Loucy (cell line): Measurements from ENCODE around the gene TPRX2.
"Not testable (repeated sequence)": the region's sequence is repeated elsewhere in the genome, so short reads cannot be mapped to it uniquely, and the experiment has no call there.

Experiments
- EZH2phosphoT487 ChIP-seq: fragments of 200-600 bp; IDR thresholded peaks from 2 replicates; pipeline ENCODE4 v1.6.1; 2018; ENCODE audit warnings: antibody characterized with exemption, mild to moderate bottlenecking, moderate library complexity, borderline replicate concordance
- TF ChIP-seq, protein P1 (sequence below): fragments of 200-600 bp; sonication (generic); conservative IDR thresholded peaks from 2 replicates; pipeline ENCODE4 v1.5.1; 2014; ENCODE audit warnings: mild to moderate bottlenecking, antibody characterized with exemption, low read length

DNA sequence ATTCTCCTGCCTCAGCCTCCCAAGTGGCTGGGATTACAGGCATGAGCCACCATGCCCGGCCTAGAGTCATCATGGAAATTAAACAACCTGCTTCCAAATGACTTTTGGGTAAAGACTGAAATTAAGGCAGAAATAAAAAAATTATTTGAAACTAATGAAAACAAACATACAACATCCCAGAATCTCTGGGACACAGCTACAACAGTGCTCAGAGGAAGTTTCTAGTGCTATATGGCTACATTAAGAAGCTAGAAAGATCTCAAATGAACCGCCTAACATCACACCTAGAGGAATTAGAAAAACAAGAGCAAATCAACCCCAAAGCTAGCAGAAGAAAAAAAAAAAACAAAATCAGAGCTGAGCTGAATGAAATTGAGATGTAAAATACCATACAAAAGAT, 51.2 kb downstream of the TPRX2 start:
- TF ChIP-seq, protein P1, sequence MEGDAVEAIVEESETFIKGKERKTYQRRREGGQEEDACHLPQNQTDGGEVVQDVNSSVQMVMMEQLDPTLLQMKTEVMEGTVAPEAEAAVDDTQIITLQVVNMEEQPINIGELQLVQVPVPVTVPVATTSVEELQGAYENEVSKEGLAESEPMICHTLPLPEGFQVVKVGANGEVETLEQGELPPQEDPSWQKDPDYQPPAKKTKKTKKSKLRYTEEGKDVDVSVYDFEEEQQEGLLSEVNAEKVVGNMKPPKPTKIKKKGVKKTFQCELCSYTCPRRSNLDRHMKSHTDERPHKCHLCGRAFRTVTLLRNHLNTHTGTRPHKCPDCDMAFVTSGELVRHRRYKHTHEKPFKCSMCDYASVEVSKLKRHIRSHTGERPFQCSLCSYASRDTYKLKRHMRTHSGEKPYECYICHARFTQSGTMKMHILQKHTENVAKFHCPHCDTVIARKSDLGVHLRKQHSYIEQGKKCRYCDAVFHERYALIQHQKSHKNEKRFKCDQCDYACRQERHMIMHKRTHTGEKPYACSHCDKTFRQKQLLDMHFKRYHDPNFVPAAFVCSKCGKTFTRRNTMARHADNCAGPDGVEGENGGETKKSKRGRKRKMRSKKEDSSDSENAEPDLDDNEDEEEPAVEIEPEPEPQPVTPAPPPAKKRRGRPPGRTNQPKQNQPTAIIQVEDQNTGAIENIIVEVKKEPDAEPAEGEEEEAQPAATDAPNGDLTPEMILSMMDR = not testable (repeated sequence)
- TF ChIP-seq EZH2phosphoT487 = not testable (repeated sequence)
